Stimulated activated CD8-positive, alpha-beta memory T cell treated with anti-CD3 and anti-CD28 coated beads, Interleukin-2, amount 100 ng/mL, for 1 hour (primary cell): ENCODE data around the gene DAB2IP.

Experiments
- DNase-seq, 2 donors: peaks; one replicate each; pipeline ENCODE4 v3.0.0-alpha.2; 2020; ENCODE audit warnings: low read depth in 2 of 2

The DAB2IP gene

DNA sequence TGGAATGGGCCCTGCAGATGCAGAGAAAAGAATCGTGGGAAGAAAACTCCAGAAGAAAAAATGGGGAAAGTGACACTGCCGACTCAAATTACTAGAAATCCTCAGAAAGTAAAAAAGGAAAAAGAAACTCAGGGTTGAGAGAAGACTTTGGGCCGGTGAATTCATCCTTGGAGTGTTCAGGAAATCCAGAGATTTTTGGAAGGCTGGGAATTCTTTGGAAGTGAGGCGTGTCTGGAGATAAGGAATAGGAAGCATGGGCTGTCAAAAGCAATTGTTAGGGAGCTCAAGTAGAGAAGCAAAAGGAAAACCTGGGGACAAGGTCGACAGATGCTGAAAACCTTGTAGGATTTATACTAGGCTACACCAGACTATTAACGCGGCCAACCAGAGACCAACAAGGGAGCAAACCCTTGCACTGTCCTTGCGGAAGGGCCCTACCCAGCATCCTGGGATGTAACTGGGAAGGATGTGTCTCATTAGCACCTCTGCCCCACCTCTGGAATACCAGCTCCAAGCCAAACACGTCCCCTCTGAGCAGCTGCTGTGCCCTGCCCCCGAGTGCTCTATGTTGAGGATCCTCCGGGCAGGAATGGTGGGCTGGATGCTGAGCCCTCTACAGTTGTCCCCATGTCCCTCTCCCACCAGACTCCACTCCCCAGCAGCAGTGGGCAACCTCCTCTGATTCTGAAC is 11.6 kb downstream of the DAB2IP start:
- DNase-seq = no peak

DNA sequence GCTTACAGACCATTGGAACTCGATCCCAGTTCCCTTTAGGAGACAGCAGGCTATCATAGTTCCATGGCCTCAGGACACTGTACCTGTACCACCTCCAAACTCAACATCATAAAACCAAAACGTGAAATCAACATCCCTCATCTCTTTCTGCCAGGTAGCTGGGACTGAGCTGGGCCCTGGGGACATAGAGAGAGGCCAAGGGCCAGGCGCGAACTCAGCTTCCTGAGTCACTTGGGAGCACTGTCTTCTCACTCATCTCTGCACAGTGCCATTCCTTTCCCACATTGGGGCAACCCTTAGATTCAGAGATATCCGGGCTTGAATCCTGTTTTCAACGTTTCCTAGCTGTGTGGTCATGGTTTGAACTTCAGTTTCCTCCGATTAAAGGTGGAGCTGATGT is 12.2 kb downstream of the DAB2IP start:
- DNase-seq = no peak

DNA sequence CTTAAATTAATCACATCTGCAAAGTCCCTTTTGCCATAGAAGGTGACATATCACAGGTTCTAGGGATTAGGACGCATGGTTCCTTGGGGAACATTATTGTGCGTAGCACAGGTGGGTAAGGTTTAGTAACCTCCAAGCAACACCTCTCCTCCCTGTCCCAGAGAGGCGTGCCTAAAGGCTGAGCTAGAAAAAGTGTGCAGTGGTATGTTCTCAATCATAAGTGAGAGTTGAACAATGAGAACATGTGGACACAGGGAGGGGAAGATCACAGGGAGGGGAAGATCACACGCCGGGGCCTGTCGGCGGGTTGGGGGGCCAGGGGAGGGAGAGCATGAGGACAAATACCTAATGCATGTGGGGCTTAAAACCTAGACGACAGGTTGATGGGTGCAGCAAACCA is 14.9 kb downstream of the DAB2IP start:
- no peak for DNase-seq

DNA sequence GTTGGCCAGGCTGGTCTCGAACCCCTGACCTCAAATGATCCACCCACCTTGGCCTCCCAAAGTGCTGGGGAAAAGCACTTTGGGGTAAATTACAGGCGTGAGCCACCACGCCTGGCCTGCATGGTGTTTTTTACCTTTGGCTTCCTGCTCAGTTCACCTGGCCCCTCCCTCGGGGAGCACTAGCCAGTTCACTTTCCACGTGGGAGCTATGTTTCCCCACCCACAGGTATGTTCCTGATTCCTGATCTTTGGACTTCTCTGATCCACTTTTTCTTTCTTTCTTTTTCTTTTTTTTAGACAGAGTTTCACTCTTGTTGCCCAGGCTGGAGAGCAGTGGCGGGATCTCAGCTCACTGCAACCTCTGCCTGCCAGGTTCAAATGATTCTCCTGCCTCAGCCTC is 15.8 kb downstream of the DAB2IP start:
- no peak for DNase-seq

GRCh38 chr9:121667890-121668289 is 16.5 kb downstream of the DAB2IP start:
- no peak for DNase-seq

DNA sequence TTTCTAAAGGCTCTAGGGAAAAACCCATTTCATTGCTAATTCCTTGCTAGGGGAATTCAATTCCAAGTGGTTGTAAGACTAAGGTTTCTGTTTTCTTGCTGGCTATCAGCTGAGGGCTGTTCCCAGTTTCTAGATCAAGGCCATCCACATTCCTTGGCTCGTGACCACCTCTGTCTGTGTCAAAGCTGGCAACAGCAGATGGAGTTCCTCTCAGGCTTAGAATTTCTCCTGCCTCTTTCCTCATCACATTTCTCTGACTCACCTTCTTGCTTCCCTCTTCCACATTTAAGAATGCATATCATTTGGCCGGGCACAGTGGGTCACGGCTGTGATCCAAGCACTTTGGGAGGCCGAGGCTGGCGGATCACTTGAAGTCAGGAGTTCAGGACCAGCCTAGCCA is 19.0 kb downstream of the DAB2IP start:
- no peak for DNase-seq

DNA sequence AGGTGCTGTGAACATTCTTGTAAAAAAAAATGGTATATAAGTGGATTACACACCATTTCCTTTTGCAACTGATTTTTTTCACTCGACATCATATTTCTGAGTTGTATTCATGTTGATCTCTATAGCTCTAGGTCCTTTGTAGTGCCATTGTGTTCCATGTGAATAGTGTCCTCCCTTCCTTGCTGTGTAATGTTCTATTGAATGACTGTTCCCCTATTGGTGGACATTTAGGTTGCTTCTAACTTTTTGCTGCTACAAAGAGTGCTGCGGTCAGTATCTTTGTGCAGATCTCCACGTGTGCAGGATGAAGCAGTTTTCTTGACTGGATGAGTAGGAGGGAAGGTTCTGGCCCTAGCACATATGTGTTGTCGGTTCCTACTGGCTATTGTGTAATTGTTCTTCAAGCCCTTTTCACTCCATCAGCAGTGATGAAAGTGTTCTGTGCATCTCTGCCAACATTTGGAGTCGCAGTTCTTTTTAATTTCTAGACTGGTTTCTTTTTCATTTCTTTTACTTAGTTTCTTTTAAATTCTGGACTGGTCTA is 20.2 kb downstream of the DAB2IP start:
- no peak for DNase-seq

- no peak for DNase-seq
Measured at GRCh38 chr9:121672213-121672612, 20.8 kb downstream of the DAB2IP start.

DNA sequence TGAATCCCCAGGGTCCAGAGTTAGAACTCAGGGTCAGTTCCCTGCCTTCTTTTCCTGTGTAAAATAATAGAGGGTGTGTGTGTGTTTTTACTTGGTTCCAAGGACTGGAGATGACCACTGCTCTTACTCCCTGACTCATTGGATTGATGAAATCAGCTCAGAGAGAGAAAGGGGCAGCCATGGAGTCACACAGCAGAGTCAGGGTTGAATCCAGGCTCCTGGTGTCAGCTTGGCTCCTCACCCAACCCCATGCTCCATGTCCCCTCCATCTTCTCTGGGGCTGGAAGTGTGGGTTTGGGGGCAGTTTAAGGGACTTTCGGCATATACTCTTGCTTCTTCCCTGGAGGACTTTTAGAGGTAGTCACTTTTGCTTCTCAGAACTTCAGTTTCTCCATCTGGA is 21.6 kb downstream of the DAB2IP start:
- DNase-seq = no peak

DNA sequence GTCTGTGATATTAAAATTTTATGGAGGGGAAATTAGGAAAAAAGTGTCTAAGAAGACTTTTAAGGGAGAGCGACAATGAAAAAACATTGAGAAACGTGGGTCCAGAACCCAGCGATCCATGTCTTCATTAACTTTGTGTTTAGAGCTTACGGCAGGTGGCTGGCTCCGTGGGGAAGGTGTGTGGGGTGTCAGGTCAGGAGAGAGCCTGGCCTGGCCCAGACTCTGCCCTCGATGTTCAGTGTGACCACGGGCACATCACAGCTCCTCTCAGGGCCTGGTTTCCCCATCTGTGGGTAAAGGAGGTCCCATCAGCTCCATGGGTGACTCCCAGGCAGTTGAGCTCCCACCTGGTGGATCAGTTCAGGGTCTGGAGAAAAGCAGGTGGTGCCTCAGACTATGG is 22.1 kb downstream of the DAB2IP start:
- no peak for DNase-seq

- DNase-seq = no peak
Measured at GRCh38 chr9:121674017-121674416, 22.6 kb downstream of the DAB2IP start.

DNA sequence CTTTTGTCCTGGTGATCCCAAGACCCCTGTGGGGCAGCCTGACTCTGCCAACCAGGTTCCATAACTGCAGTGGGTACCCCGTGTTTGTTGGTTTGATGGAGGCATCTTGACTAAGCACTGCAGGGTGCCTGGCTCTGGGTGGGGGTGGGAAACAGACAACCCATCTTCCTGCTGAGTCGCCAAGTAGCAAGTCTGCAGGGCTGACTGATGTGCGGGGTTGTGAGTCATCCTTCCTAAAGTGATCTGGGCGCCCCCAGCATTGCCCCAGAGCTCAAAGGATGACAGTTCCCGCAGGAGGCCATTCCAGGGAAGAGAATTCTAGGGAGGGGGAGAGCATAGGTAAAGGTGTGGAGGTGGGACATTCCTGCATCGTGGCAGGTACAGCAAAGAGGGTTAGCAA is 23.5 kb downstream of the DAB2IP start:
- no peak for DNase-seq

GRCh38 chr9:121675381-121675780 is 23.9 kb downstream of the DAB2IP start:
- no peak for DNase-seq

- no peak for DNase-seq
Measured at GRCh38 chr9:121675969-121676822, 24.8 kb downstream of the DAB2IP start.

GRCh38 chr9:121676926-121677325 is 25.5 kb downstream of the DAB2IP start:
- DNase-seq = no peak

GRCh38 chr9:121678501-121679022 is 27.1 kb downstream of the DAB2IP start:
- DNase-seq = no peak

DNA sequence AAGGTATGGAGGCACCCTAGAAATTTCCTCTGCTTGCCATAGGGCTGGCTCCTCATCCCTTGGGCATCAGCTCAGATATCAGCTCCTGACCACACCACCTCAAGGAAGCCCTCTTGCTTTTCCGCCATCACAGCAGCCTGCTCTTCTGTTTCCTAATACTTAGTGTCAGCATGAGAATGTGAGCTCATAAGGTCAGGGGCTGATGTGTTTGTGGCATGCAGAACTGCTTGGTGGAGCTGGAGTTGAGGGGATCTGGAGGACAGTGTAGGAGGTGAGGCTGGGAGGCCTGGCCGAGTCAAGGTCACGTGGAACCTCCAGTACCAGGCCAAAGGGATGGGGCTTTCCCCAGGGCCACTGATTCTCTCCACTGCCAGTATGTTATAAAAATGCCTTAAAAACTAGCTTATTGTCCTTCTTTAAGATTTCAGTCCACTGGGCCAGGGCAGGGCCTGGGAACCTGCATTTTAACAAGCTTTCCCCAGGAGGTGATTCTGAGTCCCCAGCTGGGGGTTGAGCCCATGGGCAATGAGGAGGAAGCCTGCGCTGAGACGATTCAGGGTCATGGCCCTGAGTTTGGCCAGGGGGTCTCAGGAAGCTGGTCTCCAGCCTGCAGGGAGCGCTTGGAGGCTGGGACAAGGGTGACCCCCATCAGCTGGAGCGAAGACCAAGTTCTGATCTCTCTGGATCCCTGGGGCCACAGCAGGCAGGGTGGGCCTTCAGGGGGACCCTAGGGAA is 28.6 kb downstream of the DAB2IP start:
- no peak for DNase-seq

DNA sequence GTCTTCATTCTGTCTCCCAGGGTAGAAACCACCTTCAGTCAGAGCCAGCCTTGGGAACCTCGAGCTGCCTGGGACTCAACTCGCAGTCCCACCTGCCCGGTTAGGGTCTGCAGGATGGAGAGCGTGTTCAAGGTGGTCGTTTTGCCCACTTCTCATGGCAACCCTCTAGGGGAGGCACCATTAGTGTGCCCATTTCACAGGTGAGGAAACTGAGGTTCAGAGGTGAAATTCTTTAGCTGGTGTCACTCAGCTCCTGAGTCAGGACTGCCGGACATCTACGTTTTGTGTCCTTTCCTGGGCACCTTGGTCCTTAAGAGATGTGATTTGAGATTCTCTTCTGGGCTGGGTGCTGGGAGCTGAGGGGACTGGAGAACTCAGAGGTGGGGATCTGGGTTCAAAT is 30.0 kb downstream of the DAB2IP start:
- DNase-seq = no peak

DNA sequence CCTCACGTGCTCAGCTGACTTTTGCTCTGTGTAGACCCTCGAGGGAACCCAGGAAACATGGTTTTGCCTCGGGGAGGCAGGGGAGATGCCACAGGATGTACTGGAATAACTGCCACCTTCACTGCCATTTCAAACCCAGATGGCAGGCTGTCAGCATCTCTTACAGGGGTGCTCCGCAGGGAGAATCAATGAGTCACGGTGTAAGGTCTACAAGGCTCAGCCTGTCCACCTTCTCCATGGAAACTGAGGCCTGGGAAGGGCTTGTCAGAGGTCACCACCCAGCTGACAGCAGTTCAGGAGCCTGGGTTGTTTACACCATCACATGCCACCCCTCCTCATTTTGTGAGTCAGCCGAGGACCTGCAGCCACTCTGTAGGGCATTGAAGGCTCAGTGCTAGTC is 30.8 kb downstream of the DAB2IP start:
- DNase-seq = no peak

- DNase-seq = no peak
Measured at GRCh38 chr9:121682926-121683515, 31.6 kb downstream of the DAB2IP start.

GRCh38 chr9:121683652-121684051 is 32.2 kb downstream of the DAB2IP start:
- no peak for DNase-seq
